Superior temporal gyrus (tissue), 1 donor: Measurements from ENCODE around the gene GPX3.
A peak's percentile ranks its signal among the peaks of the same experiment; 100 is the strongest.

Experiments used
- DNase-seq: peaks from one replicate; pipeline ENCODE4 v3.0.0-alpha.2; 2016; ENCODE audit errors: extremely low spot score

GPX3 gene, protein sequence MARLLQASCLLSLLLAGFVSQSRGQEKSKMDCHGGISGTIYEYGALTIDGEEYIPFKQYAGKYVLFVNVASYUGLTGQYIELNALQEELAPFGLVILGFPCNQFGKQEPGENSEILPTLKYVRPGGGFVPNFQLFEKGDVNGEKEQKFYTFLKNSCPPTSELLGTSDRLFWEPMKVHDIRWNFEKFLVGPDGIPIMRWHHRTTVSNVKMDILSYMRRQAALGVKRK

DNA sequence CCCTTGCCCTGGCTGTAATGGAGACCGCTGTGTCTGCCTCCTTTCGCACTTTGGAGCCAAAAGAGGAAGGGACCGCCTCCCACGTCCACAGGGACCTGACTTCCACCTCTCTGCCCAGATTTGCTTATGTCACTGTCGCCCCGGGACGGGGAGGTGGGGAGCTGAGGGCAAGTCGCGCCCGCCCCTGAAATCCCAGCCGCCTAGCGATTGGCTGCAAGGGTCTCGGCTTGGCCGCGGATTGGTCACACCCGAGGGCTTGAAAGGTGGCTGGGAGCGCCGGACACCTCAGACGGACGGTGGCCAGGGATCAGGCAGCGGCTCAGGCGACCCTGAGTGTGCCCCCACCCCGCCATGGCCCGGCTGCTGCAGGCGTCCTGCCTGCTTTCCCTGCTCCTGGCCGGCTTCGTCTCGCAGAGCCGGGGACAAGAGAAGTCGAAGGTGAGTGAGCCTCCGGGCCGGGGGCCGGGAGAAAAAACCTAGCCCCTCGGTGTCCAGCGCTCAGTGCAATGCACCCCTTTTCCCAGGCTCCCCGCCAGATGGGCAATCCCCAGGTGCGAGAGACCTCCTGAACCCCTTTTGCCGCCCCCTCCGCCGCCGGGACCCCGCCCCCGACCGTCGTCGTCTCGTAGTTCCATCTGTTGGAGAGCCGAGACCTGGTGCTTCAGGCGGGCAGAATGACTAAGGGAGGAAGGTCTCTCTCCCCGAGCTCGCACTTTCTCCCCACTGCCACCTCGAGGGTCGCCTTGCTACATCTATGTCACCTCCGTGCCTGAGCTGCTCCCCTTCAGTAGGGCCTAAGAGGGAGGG, at the start of gene GPX3:
GPX3 (plus strand) TSS at position 288 of the 807 bp plus-strand sequence; CDS start at position 352, 64 bp downstream.
- peak; percentile 40 for DNase-seq

DNA sequence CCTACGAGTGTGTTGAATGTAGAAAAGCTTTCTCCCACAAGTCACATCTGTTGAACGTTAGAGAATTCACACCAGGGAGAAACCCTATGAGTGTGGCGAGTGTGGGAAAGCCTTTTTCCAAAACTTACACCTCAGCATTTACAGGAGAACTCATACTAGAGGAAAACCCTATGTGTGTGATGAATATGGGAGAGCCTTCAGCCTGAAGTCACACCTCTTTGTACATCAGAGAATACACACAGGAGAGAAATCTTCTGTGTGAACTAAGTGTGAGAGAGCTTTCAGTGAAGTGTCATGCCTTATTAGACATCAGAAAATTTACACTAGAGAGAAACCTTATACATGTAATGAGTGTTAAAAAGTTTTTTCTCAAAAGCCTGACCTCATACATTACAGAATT, 41.8 kb upstream of the GPX3 start:
- no peak for DNase-seq

DNA sequence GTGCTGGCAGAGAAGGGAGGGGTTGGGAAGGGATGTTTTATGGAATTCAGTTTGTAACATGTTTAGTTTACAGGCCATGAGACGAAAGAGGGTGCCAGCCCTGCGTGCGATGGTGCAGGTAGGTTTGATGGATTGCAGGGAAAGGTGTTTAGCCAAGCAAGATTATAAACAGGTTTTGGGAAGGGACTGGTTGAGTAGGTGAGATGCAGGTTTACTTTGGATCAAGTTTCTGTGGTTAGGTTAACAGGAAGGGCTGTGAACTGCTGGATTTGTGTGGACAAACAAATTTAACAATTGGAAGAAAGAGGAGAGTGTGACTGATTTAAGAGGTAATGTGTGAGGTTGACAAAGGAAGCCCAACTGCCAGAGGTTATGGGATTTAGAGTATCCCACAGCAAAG, 32.6 kb upstream of the GPX3 start:
- no peak for DNase-seq

DNA sequence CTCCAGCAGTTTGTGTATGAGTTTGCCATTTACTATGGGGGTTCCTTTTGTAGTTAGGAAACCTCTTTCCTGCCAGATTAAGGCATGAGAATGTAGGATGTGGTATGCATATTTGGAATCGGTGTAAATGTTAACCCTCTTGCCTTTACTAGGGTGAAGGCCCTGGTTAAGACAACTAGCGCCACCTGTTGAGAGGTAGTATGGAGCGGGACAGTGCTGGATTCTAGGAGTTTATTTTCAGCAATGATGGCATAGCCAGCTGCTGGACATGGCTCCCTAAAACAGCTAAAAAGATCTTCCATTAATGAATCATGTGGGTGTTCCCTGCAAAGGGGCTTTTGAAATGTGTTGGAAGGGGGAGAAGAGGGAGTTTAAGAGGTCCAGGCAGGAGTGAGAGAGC, 30.7 kb upstream of the GPX3 start:
- DNase-seq, result no peak

DNA sequence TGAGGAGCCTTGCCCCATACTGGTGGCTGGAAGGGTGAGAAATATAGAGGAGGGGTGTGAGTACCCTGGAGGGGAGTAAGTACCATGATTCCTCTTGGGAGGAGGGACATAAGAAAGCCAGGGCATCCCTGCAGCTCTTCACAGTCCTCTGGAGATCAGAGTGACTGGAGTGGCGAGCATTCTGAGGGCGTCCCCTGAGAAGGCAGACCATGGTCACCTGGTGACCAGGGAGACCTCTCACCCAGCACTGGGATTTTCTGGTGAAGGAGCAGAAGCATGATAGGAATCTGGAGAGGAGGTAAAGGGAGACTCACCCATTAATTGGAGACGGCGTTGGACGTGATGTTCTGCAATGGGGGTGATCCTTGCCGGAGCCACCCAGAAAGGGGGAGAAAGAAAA, 27.7 kb upstream of the GPX3 start:
- no peak for DNase-seq

DNA sequence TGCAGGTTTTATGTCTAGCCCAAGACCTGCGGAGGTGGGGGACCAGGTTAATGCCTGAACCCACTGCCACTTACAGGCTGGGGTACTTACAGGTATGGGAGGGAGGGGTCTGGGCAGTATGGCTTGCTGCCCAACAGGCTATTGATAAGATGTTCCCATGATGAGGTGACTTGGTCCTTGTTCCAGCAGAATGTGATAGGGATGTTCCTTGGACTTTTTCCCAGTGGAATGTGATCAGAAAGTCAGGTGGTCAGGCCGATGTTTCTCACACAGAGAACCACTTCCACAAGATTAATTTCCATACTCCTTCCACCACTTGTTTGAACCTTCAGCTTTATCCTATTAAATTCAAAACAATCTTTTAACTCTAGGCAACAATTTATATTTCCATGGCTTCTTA, 27.0 kb upstream of the GPX3 start:
- DNase-seq, result no peak

DNA sequence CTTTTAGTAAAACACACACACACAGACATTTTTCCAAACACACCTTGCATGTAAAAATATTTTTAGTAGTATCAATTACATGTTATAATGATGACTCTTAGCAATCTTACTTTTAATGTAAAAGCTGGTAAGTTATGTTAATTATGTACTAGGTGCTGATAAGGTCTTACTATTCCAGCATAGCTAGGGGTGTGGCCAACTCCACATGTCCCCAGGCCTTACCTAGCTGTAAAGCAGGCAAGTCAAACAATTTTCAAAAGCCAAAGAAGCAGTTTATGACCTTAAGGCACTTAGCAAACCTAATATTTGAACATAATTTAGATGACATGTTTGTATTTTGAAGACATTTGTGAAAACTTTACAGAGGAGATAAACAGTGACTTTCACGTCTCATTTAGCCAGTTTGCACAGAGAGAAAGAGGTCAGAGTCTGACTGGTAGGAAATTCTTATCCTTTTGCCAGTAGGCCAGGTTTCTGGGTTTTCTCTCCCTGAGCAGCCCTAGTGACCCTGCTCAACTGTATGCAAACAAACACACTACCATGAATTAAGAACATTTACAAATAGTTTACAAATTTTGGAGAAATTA, 26.5 kb upstream of the GPX3 start:
- no peak for DNase-seq

DNA sequence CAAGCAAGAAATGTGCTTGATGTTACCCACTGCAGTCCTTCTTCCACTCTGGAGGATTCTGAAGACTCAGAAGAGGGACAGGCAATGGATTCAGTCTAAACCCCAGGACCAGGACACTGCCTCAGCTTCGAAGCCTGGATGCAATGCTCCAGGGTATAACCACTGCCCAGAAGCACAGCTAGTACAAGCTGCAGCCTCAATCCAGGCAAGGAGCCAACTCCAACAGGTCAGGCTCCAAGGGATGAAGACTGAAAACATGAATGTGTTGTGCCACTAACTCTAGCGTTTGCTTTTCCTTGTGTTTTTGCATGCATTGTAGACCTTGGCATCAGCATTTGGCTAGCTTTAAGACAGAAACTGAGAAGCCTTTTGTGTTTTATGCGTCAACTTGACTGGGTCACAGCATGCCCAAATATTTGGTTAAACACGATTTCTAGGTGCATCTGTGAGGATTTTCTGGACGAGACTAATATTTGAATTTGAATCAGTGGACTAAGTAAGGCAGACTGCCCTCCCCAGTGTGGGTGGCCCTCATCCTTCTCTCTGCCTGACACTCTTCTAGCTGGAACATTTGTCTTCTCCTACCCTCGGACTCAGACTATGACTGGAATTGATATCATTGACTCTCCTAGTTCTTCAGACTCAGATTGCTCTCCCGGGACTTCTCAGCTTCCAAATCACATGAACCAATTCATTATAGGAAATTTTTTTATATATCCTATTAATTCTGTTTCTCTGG, 20.5 kb upstream of the GPX3 start:
- no peak for DNase-seq

DNA sequence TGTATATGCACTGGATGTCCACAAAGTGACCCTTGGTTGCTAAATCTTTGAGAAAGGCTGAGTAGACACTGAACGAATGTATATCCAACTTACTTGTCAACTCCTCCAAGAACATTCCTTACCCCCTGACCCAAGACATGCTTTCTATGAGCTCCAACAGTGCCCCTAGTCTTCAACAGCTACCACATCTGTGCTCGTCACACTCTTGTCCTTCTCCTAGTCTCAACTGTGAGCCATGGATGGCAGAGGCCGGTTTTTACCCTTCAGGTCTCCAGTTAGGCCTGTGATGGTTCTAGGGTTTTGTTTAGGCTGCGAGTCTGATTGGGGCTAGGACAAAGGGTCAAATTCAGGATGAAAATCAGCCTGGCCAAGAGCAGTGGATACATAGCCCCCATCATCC, 19.0 kb upstream of the GPX3 start:
- DNase-seq, result no peak

DNA sequence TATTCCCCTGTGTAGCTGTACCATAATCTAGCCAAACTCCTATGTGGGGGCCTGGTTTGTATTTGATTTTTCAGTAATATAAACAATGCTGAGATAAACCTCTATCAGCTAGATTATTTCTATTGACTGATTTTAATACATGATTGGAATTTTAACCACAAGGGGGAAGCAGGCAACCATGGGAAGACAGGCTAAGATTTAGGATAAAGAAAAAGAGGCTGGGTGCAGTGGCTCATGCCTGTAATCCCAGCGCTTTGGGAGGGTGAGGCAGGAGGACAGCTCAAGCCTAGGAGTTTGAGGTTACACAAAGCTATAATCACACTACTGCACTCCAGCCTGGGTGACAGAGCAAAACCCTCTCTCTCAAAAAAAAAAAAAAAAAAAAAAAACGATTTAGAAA, 18.1 kb upstream of the GPX3 start:
- peak; percentile 39 for DNase-seq

DNA sequence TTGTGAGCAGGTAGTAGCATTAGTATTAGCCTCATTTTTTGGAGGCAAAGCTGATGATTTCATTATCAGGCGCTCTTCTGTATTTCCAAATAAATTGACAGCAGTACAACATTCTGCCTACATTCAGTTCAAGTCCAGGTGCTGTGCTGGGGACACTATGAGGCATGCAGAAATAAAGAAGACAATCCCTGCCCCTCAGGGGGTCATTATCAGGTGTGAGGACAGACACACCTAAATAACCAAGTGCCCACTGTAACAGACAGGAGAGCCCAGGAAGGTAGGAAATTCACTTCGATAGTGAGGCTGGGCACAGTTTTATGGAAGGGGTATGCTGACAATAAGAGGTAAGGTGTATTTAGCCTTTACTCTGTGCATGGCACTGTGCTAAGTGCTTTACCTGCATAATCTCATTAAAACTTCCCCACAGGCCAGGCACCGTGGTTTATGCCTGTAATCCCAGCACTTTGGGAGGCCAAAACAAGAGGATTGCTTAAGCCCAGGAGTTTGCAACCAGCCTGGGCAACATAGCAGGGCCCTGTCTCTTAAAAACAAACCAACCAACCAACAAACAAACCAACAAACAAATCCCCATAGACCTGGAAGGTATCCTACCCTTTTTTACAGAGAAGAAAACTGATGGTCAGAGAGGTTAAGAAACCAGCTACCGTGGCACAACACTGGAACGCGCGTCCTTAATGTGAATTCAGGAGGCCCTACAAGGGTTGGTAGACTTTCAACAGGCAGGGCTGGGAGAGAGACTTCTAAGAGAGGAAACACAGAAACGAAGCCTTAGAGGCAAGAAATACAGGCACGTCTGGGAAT, 17.5 kb upstream of the GPX3 start:
- no peak for DNase-seq

DNA sequence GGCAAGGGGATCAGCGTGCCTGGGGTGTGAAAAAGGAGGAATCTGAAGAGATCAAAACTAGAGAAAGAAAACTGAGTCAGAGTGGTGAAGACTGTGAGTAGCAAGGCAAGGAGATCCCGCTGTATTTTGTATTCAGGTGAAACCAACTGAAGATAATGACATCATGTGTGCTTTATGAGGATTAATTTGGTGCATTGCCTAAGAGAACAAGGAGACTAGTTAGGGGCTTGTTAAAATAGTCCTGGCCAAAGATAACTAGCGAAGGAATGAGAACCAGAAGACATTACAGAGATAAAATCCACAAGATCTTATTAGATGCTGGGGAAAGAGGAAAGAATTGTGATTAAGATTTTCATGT, 16.9 kb upstream of the GPX3 start:
- no peak for DNase-seq

DNA sequence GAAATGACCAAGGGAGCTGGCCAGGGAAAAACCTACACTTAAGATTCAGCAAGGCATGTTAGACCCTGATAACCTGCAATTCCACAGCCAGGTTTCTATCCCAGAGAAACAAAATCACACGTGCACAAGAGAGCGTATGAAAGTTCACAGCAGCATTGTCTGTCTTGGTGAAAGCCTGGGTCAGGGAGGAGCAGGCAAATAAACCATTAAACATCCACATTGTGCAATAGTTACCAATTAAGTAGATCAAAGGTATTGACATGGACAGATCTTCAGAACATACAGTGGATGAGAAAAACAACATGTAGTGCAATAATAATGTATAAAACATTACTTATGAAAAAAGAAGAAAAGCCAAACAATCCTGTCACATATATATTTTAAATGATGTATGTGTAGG, 15.9 kb upstream of the GPX3 start:
- no peak for DNase-seq

DNA sequence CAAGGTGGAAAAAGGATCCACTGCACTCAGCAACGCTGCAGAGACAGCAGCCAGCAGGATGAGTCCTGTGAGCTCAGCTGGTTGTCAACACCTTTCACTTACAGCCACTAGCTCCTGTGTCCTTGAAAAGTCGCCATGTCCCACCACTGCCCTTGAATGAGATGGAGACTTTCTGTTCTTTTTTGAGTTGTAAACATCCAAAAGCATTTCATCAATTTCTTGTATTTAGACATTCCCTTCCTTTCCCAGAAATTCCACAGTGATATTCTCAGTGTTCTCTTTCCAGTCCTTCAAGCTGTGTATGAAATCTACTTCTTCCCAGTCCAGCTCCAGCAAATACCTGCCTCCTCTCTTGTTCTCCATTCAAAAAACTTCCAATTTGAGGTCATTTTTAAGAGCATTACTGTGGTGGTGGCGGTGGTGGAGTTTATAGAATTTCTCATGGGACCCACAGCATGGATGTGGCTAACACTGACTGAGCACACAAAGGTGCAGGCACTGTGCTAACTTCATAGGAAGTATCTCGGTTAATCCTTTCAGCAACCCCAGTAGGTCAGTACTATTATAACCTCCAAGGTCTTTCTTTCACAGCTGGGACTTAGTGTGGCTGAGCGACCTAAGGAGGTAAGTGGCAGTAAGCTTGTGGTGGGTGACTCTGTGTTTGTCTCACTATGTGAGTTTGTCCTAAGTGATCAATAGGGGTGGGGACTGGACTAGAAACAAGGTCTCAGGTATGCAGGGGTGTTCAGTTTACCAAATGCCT, 15.0 kb upstream of the GPX3 start:
- DNase-seq, result no peak

DNA sequence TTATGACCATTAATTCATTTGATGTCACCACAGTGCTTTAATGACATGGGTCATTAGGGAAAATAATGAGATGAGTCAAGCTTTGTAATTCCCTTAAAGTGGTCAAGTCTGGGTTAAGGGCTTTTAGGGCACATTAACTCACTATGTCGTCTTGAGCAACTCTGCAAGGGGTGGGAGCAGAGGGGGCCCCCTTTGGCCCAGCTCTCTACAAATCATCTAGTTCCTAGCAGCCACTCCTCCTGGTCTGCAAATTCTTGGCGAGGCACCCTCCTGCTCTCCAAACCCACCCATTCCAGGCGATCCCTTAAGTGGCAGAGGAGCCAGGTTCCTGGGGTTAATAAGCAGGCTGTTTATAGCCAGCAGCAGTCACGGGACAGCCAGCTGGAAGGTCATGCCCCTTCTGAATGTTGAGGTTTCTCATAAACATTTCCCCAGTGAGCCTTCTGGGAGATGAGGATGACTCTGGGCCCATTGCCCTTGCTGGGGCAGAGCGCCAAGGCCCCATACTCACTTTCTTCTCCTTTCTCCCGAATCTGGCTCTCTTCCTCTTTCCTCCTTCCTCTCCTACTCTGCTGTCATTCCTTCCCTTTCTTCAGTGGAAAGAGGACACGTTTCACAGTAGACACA, 14.3 kb upstream of the GPX3 start:
- DNase-seq, result no peak

DNA sequence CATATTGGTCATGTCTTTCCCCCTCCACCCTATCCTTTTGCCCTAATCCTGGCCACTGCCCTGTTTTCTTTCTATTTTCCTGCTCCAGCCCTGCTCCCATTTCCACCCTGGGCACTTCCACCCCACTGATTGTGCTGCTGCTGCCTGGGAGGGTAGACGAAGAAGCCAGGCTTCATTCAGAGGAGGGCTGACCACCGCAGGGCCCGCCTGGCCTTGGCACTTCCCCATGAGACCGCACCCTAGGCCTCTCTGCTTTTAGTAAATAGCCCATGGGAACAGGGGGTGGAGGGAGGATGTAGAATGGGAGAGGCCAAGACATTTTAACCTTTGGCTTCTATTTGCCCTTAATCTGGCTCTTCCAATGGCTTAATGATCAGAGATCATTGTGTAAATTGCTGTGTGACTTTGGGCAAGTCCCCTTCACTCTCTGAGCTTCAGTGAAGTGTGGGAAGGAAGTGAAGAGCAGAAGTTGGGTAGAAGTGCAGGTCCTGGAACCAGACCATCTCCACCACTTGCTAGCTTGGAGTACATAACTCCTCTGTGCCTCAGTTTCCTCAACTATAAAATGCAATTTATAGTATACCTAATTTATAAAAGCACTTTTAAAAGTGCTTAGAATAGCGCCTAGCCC, 13.6 kb upstream of the GPX3 start:
- no peak for DNase-seq

DNA sequence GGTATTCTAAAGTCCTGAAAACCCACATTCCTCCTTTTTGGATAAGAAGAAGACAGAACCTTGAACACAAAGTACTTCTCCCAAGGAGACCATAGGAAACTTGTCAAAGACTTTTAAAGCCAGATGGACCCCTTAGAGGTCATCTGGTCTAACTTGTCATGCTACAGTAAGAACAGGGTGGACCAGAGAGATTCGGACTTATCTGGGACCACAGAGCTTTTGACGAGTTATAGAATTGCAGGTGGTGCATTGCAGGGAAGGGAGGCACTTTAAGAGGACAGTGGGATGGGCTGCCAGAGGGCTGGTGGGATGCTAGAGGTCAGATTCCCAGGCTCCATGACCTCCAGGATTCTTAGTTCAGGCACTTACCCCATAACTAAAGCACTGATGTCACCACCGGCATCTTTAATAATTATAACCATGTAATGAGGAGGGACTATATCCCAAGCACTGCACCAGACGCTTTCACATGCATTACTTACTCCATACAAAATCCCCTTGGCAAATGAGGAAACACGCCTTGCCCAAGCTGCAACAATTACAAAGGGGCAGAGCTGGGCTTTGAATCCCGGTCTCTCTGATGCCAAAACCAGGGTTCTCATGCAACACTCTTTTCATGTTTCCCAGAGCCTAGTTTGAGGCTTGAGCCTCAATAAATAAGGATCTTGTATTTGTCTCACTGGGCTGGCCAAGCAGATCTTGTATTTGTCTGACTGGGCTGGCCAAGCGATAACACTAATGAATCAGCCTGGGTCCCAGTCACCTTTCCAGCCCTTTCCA, 12.8 kb upstream of the GPX3 start:
- no peak for DNase-seq

DNA sequence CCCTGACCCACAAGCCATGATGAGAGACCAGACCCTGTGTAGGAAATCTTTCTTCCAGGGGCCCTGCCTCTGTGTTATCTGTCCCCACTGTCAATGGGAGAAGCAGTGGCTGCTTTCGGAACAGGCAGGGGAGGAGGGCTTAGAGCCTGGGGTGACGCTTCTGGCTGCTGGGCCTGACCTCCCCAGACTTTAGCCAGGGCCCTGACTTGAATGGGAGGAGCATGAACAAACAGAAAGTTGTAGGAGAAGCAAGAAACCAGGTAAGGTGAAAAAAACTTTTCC, 12.2 kb upstream of the GPX3 start:
- DNase-seq, result no peak

DNA sequence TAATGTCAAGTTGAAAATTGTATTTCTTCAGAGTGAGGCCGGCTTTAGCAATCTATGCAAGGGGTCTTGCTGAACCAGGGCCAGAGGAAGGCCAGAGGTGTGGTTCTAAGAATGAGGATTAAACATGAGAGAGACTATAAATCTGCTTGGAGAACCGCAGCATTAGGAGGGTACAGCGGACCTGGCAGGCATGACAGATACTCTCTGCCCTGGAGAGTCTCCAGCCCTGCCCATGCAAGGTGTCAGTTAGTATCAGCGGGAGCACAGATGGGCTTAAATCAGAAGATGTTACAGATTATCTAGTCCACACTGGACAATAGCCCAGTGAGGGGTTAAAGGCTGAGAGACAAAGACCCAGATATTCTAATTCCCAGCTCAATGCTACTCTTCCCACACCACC, 11.5 kb upstream of the GPX3 start:
- no peak for DNase-seq
